Kasumi-1 (cell line): ENCODE measurements around the gene RPL36.

Experiments used
- DNase-seq, 2 experiments: peaks; one replicate each; lab custom pipeline; 2025; lab: John Stamatoyannopoulos, UW

Gene RPL36

GRCh38 chr19:5690125-5690954 lies at the start of gene RPL36:
RPL36 (plus strand) TSS chr19:5690295; CDS start chr19:5690508, 213 bp downstream.
- DNase-seq: peak; percentile 91 to 93

- DNase-seq: no peak
Measured at GRCh38 chr19:5641171-5641570, 48.9 kb upstream of the RPL36 start.

GRCh38 chr19:5642204-5642603 lies 47.9 kb upstream of the RPL36 start:
- no peak for DNase-seq

GRCh38 chr19:5643060-5643459 lies 47.0 kb upstream of the RPL36 start:
- no peak for DNase-seq

- DNase-seq: no peak
Measured at GRCh38 chr19:5644037-5644436, 46.1 kb upstream of the RPL36 start.

- no peak for DNase-seq
Measured at GRCh38 chr19:5645409-5645808, 44.7 kb upstream of the RPL36 start.

- no peak for DNase-seq
Measured at GRCh38 chr19:5646703-5647102, 43.4 kb upstream of the RPL36 start.

- DNase-seq: no peak
Measured at GRCh38 chr19:5648464-5648863, 41.6 kb upstream of the RPL36 start.

- DNase-seq: no peak
Measured at GRCh38 chr19:5651361-5651760, 38.7 kb upstream of the RPL36 start.

- no peak for DNase-seq
Measured at GRCh38 chr19:5652261-5652660, 37.8 kb upstream of the RPL36 start.

GRCh38 chr19:5654931-5655330 lies 35.2 kb upstream of the RPL36 start:
- no peak for DNase-seq

- DNase-seq: no peak
Measured at GRCh38 chr19:5655412-5655811, 34.7 kb upstream of the RPL36 start.

- DNase-seq: no peak
Measured at GRCh38 chr19:5661483-5661882, 28.6 kb upstream of the RPL36 start.

GRCh38 chr19:5663904-5664303 lies 26.2 kb upstream of the RPL36 start:
- no peak for DNase-seq

GRCh38 chr19:5664515-5664914 lies 25.6 kb upstream of the RPL36 start:
- no peak for DNase-seq

- peak in 1 of 2 experiments; percentile 26 for DNase-seq
Measured at GRCh38 chr19:5665781-5666513, 24.1 kb upstream of the RPL36 start.

- no peak for DNase-seq
Measured at GRCh38 chr19:5666921-5667610, 23.0 kb upstream of the RPL36 start.

GRCh38 chr19:5667751-5668271 lies 22.3 kb upstream of the RPL36 start:
- no peak for DNase-seq

GRCh38 chr19:5669212-5669611 lies 20.9 kb upstream of the RPL36 start:
- DNase-seq: no peak

GRCh38 chr19:5671600-5671999 lies 18.5 kb upstream of the RPL36 start:
- no peak for DNase-seq

- DNase-seq: no peak
Measured at GRCh38 chr19:5672708-5673459, 17.2 kb upstream of the RPL36 start.

- DNase-seq: no peak
Measured at GRCh38 chr19:5673752-5674151, 16.3 kb upstream of the RPL36 start.
